HG02884 (cell line): ENCODE data around the gene PPFIA1.

Experiments used
- ATAC-seq: cut with Tn5 transposase; IDR thresholded peaks from one replicate; pipeline ENCODE4 v1.9.1; 2021; ENCODE audit warnings: mild to moderate bottlenecking, moderate library complexity; ENCODE audit not compliant: unreplicated experiment

PPFIA1 gene

GRCh38 chr11:70428701-70429427 lies 158.4 kb downstream of the PPFIA1 start:
- ATAC-seq, result no peak

- no peak for ATAC-seq
Measured at GRCh38 chr11:70429428-70429705, 158.9 kb downstream of the PPFIA1 start.

GRCh38 chr11:70429724-70430521 lies 159.4 kb downstream of the PPFIA1 start:
- ATAC-seq, result no peak

- no peak for ATAC-seq
Measured at GRCh38 chr11:70430671-70431574, 160.4 kb downstream of the PPFIA1 start.

- ATAC-seq, result no peak
Measured at GRCh38 chr11:70431611-70432010, 161.1 kb downstream of the PPFIA1 start.

- no peak for ATAC-seq
Measured at GRCh38 chr11:70432065-70432464, 161.6 kb downstream of the PPFIA1 start.

- no peak for ATAC-seq
Measured at GRCh38 chr11:70432580-70432979, 162.1 kb downstream of the PPFIA1 start.

GRCh38 chr11:70433038-70433437 lies 162.5 kb downstream of the PPFIA1 start:
- ATAC-seq, result no peak

- no peak for ATAC-seq
Measured at GRCh38 chr11:70433526-70433925, 163.0 kb downstream of the PPFIA1 start.
